ENCODE data around the gene KLHL6.
A peak's percentile ranks its signal among the peaks of the same experiment; 100 is the strongest.

KLHL6 gene

DNA sequence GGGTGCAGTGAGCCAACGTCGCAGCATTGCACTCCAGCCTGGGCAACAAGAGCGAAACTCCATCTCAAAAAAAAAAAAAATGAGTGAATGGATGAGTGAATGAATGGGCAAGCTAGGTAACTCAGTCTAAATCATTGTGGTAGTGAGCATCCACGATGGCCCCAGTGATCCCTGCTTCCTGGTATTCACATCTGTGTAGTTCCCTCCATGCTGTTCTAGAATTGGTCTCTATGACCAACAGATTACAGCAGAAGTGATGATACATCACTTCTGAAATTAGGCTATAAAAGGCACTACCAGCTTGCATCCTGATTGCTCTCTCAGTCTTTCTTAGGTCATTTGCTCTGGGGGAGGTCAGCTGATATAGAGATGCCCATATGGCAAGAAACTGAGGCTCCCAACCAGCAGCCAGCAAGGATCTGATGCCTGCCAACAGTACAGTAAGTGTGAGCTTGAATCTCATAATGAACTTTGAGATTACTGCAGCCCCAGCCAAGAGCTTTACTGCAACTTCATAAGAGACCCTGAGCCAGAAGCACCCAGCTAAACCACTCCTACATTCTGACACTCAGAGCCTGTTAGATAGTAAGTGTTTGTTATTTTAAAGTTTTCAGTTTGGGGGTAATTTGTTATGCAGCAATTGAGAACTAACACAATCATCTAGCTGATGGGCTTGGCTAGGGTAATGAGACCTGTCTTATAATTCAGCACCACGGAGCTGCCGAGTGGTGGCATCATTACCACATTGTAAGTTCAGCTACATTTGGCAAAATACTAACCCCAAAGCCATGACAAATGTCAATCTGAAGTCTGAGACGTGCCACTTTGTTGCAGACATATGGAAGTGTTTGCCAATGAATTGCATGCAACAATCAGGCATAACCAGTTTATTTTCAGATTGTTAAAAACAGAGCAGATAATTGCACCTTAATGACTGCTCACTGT lies 53.0 kb downstream of the KLHL6 start:
- no peak for DNase-seq

- no peak for DNase-seq
These were observed 54.4 kb downstream of the KLHL6 start for GRCh38 chr3:183500981-183501704.

GRCh38 chr3:183500319-183500718 lies 55.2 kb downstream of the KLHL6 start:
- DNase-seq = no peak

GRCh38 chr3:183498634-183499033 lies 56.9 kb downstream of the KLHL6 start:
- no peak for DNase-seq

DNA sequence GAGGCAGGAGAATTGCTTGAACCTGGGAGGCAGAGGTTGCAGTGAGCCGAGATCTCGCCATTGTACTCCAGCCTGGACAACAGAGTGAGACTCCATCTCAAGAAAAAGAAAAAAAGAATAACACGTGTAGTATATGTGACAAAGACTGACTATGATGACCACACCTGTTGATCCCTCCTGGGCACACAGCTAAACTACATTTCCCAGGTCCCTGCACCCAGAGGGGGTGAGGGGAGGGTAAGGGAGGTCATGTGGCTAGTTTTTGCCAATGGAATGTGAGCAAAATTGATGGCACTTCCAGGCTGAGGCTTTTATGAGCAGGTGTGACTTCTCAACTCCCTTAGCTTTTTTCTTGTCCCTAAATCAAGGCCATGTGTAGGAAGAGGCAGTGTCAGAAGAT lies 58.2 kb downstream of the KLHL6 start:
- no peak for DNase-seq

GRCh38 chr3:183496311-183496710 lies 59.2 kb downstream of the KLHL6 start:
- peak; percentile 14 for DNase-seq

GRCh38 chr3:183494341-183494740 lies 61.2 kb downstream of the KLHL6 start:
- no peak for DNase-seq

- DNase-seq = no peak
These were observed 62.0 kb downstream of the KLHL6 start for GRCh38 chr3:183493296-183494045.

DNA sequence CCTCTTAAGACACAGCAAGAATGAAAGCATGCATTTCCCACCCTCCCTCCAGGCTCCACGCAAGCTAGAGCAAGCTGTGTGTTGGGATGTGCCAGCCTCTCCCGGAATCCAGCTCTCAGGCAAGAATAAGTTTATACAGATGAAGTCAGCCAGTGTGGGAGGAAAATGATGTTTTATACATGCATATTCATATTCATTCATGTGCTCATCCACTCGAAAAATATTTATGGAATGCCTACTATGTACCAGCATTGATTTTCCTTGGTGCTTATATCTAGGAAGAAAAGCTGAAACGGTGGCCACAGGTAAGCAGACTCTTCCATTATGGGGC lies 62.7 kb downstream of the KLHL6 start:
- no peak for DNase-seq

- no peak for DNase-seq
These were observed 63.3 kb downstream of the KLHL6 start for GRCh38 chr3:183491923-183492848.

- DNase-seq = no peak
These were observed 64.2 kb downstream of the KLHL6 start for GRCh38 chr3:183491109-183491922.

GRCh38 chr3:183490653-183491052 lies 64.9 kb downstream of the KLHL6 start:
- peak; percentile 35 for DNase-seq

GRCh38 chr3:183490211-183490601 lies 65.3 kb downstream of the KLHL6 start:
- no peak for DNase-seq

- DNase-seq = peak; percentile 41
These were observed 65.9 kb downstream of the KLHL6 start for GRCh38 chr3:183489455-183490210.

DNA sequence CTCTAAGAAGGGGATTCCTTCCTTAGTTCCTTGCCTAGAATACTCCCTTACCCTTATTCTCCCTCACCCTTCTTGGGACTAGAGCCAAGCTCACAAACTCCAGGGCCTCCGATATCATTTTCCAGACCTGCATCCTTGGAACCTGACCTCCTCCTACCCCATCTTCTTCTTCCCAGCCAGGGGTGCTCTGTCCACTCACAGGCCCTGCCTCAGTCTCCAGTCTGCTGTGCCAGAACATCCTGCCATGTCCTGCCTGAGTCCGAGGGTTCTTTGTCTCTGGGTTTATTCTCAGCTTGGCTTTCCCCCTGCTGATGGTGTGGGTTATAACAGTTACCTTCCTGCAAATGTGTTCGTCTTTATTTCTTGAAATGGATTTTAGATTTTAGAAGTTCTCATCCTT lies 67.2 kb downstream of the KLHL6 start:
- DNase-seq = no peak

DNA sequence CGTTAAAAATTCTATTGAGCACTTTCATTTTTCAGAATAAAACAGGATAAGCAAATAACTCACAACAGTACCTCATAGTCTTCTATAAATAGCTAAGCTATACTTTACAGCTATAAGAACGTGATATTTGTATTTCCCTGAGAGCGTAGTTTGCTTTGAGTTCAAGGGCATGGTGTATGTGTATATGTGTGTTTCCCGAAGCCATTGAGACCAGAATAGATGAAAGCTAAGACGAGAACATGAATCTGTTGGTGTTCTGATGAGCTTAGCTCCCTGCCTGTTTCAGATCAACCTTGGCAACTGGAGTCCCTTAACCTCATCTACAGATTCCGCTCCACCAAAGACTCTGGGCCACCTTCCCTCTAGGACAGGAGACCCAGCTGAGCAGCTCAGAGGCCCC lies 67.6 kb downstream of the KLHL6 start:
- DNase-seq = no peak

- DNase-seq = no peak
These were observed 68.5 kb downstream of the KLHL6 start for GRCh38 chr3:183487016-183487415.

- DNase-seq = no peak
These were observed 69.0 kb downstream of the KLHL6 start for GRCh38 chr3:183486472-183486871.

GRCh38 chr3:183485585-183485984 lies 69.9 kb downstream of the KLHL6 start:
- DNase-seq = no peak

GRCh38 chr3:183485093-183485492 lies 70.4 kb downstream of the KLHL6 start:
- DNase-seq = no peak
